CD14-positive monocyte (primary cell): ENCODE results near the gene SLC2A2. TPM values are rescaled to one million over a fixed set of nuclear protein-coding genes. Genes with fewer than 3 reads are reported as not detected.

Source experiments
- DNase-seq, 3 donors: peaks; one replicate each; pipeline ENCODE4 v3.0.0-alpha.2; 2011 to 2022
- H2AFZ ChIP-seq: 2 replicates; pipeline ENCODE4 v1.6.0; 2012; ENCODE audit warnings: mild to moderate bottlenecking, low read depth, low read length, inconsistent platforms; ENCODE audit not compliant: insufficient read depth, poor library complexity, severe bottlenecking
- H3K27ac ChIP-seq, 2 donors: 1 replicate in 1 of 2; 2 replicates in 1 of 2; pipeline ENCODE4 v1.5.1; 2012 to 2013; ENCODE audit warnings: low read length in 2 of 2, control low read depth in 1 of 2, inconsistent platforms in 1 of 2, low read depth in 1 of 2, mild to moderate bottlenecking in 1 of 2
- H3K27me3 ChIP-seq, 2 donors: one replicate each; pipeline versions ENCODE4 v1.6.0 to v1.6.1; 2011 to 2013; ENCODE audit warnings: low read length in 2 of 2; ENCODE audit not compliant: control insufficient read depth in 2 of 2, insufficient read depth in 2 of 2
- H3K36me3 ChIP-seq, 2 donors: replicated peaks in 1 of 2; 1 replicate in 1 of 2; 2 replicates in 1 of 2; pipeline versions ENCODE4 v1.5.1 to v1.6.1; 2012 to 2013; ENCODE audit warnings: low read length in 2 of 2, control low read depth in 1 of 2, inconsistent platforms in 1 of 2, mild to moderate bottlenecking in 1 of 2; ENCODE audit not compliant: insufficient read depth in 2 of 2, control insufficient read depth in 1 of 2
- H3K4me1 ChIP-seq, 2 donors: 1 replicate in 1 of 2; 2 replicates in 1 of 2; pipeline versions ENCODE4 v1.5.1 to v1.6.1; 2012 to 2013; ENCODE audit warnings: low read length in 2 of 2, control low read depth in 1 of 2, inconsistent platforms in 1 of 2, mild to moderate bottlenecking in 1 of 2, moderate library complexity in 1 of 2; ENCODE audit not compliant: insufficient read depth in 2 of 2, control insufficient read depth in 1 of 2
- H3K4me2 ChIP-seq: replicated peaks from 2 replicates; pipeline ENCODE3; 2012; ENCODE audit warnings: low read length, moderate library complexity, mild to moderate bottlenecking; ENCODE audit not compliant: poor library complexity, severe bottlenecking; ENCODE audit errors: extremely low read depth
- H3K4me3 ChIP-seq, 3 experiments: fragments of 200-600 bp in 1 of 3; sonication (generic) in 1 of 3; replicated peaks in 1 of 3; 1 replicate in 2 of 3; 2 replicates in 1 of 3; pipeline ENCODE4 v1.5.1; 2011 to 2013; ENCODE audit warnings: low read length in 3 of 3, mild to moderate bottlenecking in 3 of 3, control low read depth in 2 of 3, low read depth in 2 of 3, inconsistent platforms in 1 of 3, moderate library complexity in 1 of 3
- H3K79me2 ChIP-seq: 2 replicates; pipeline ENCODE4 v1.6.0; 2012; ENCODE audit warnings: mild to moderate bottlenecking, control low read depth, inconsistent platforms, low read length, moderate library complexity; ENCODE audit not compliant: insufficient read depth
- H3K9ac ChIP-seq: 2 replicates; pipeline ENCODE4 v1.6.0; 2017; ENCODE audit warnings: low read length, mild to moderate bottlenecking; ENCODE audit not compliant: insufficient read depth, poor library complexity, severe bottlenecking
- H3K9me3 ChIP-seq, 2 donors: replicated peaks in 1 of 2; 1 replicate in 1 of 2; 2 replicates in 1 of 2; pipeline versions ENCODE4 v1.5.1 to v1.6.1; 2012 to 2013; ENCODE audit warnings: low read length in 2 of 2, control low read depth in 1 of 2; ENCODE audit not compliant: control insufficient read depth in 1 of 2, insufficient read depth in 1 of 2
- H4K20me1 ChIP-seq: 2 replicates; pipeline ENCODE4 v1.6.0; 2012; ENCODE audit warnings: mild to moderate bottlenecking, low read length, control low read depth, moderate library complexity; ENCODE audit not compliant: insufficient read depth
- H3K27ac Mint-ChIP-seq, 7 donors: one replicate each; pipeline ENCODE4 v1.8.0; 2020; ENCODE audit warnings: mild to moderate bottlenecking in 7 of 7, mixed read lengths in 7 of 7, moderate library complexity in 6 of 7, inconsistent platforms in 2 of 7
- H3K27me3 Mint-ChIP-seq, 3 donors: one replicate each; pipeline ENCODE4 v1.8.0; 2021 to 2022; ENCODE audit warnings: low read depth in 3 of 3, mild to moderate bottlenecking in 3 of 3, mixed read lengths in 3 of 3, moderate library complexity in 3 of 3, inconsistent platforms in 1 of 3
- H3K36me3 Mint-ChIP-seq, 2 donors: one replicate each; pipeline ENCODE4 v1.8.0; 2020; ENCODE audit warnings: mixed read lengths in 2 of 2, inconsistent platforms in 1 of 2, mild to moderate bottlenecking in 1 of 2
- H3K4me1 Mint-ChIP-seq: one replicate; pipeline ENCODE4 v1.8.0; 2020; ENCODE audit warnings: mild to moderate bottlenecking, mixed read lengths
- H3K4me3 Mint-ChIP-seq, 2 donors: one replicate each; pipeline ENCODE4 v1.8.0; 2020; ENCODE audit warnings: mild to moderate bottlenecking in 2 of 2, mixed read lengths in 2 of 2, moderate library complexity in 1 of 2
- H3K9me3 Mint-ChIP-seq, 7 donors: one replicate each; pipeline ENCODE4 v1.8.0; 2020 to 2022; ENCODE audit warnings: mixed read lengths in 7 of 7, mild to moderate bottlenecking in 6 of 7, moderate library complexity in 6 of 7, inconsistent platforms in 2 of 7
- CTCF ChIP-seq: fragments of 200-600 bp; IDR thresholded peaks from one replicate; pipeline ENCODE4 v1.8.0; 2022; ENCODE audit warnings: antibody characterized with exemption, mild to moderate bottlenecking
- WGBS: methylation state at CpG from one replicate; pipeline ENCODE4 v1.1.5; 2013; ENCODE audit warnings: missing lambda C conversion rate; ENCODE audit not compliant: insufficient coverage; 5-methylcytosine and 5-hydroxymethylcytosine counted together
- intact Hi-C, 2 donors: fragments of 100-400 bp; cut with micrococcal nuclease; formaldehyde crosslinking; loops; one replicate each; pipeline versions ENCODE4 v1.15.0 to v1.15.1; 2023
- polyA plus RNA-seq, 3 donors: library from polyadenylated mRNA; depleted of rRNA in 1 of 3; unstranded in 2 of 3; stranded (reverse) in 1 of 3; fragments of 300-500 nt in 2 of 3; fragments of >200 nt in 1 of 3; fragmentation: Illumina TruSeq in 2 of 3; gene quantifications; 1 replicate in 2 of 3; 2 replicates in 1 of 3; pipeline ENCODE4 v1.2.3, GENCODE V29; 2012 to 2021

The SLC2A2 gene
- polyA plus RNA-seq, 3 donors = not detected

GRCh38 chr3:171046760-171047159, 20.2 kb upstream of the SLC2A2 start:
- Histone ChIP-seq H3K4me3 (no peak overlapping the region), H3K36me3 (no peaks in the 10 kb centered on the region), H3K27ac (no peak overlapping the region), H3K79me2 (no peaks in the 10 kb centered on the region), H3K27me3 (no peaks in the 10 kb centered on the region), H3K9me3 (no peaks in the 10 kb centered on the region), H4K20me1 (no peaks in the 10 kb centered on the region), H3K4me1 (no peaks in the 10 kb centered on the region), H3K9ac (no peak overlapping the region), H2AFZ (no peak overlapping the region), H3K4me2 (no peak overlapping the region)
- intact Hi-C loops = loop anchor here in 1 of 2 donors (10.0 kb wide), 1 partner anchor 842 kb away; no protein-coding TSS in a partner anchor
- Mint-ChIP-seq H3K27ac (no peak overlapping the region), H3K4me1 (no peaks in the 10 kb centered on the region), H3K4me3 (no peak overlapping the region), H3K9me3 (no peaks in the 10 kb centered on the region), H3K27me3 (no peaks in the 10 kb centered on the region), H3K36me3 (no peaks in the 10 kb centered on the region)
- TF ChIP-seq CTCF = no peak
- 84% methylated on average over 2 of the region's 4 CpGs for WGBS
- no peak for DNase-seq

- no peaks in the 10 kb centered on the region for H3K4me1 ChIP-seq
- no peaks in the 10 kb centered on the region for H3K79me2 ChIP-seq
- H3K9me3 Mint-ChIP-seq = no peaks in the 10 kb centered on the region
- H3K4me3 ChIP-seq = no peak overlapping the region
- H3K27ac Mint-ChIP-seq = no peak overlapping the region
- H4K20me1 ChIP-seq = no peaks in the 10 kb centered on the region
- no peak overlapping the region for H3K4me2 ChIP-seq
- no peaks in the 10 kb centered on the region for H3K9me3 ChIP-seq
- TF ChIP-seq CTCF = no peak
- no peak overlapping the region for H2AFZ ChIP-seq
- no peak for DNase-seq
- H3K36me3 Mint-ChIP-seq = no peaks in the 10 kb centered on the region
- no peaks in the 10 kb centered on the region for H3K27me3 Mint-ChIP-seq
- no peaks in the 10 kb centered on the region for H3K4me1 Mint-ChIP-seq
- intact Hi-C loops = loop anchor here in 1 of 2 donors (10.0 kb wide), 1 partner anchor 840 kb away; no protein-coding TSS in a partner anchor
- no peaks in the 10 kb centered on the region for H3K36me3 ChIP-seq
- H3K27ac ChIP-seq = no peak overlapping the region
- H3K27me3 ChIP-seq = no peaks in the 10 kb centered on the region
- no peak overlapping the region for H3K4me3 Mint-ChIP-seq
- 97% methylated on average over 11 of the region's 14 CpGs for WGBS
- no peak overlapping the region for H3K9ac ChIP-seq
Measured at GRCh38 chr3:171044835-171045793, 18.6 kb upstream of the SLC2A2 start.
